Testis (tissue), 3 donors: ENCODE data around the gene PCMTD2. TPM values are rescaled to one million over a fixed set of nuclear protein-coding genes. Genes with fewer than 3 reads are reported as not detected.

Source experiments
- DNase-seq: peaks from one replicate; pipeline ENCODE4 v3.0.0-alpha.2; 2019
- H3K27ac ChIP-seq, 2 donors: fragments of 200-600 bp; sonication (generic); one replicate each; pipeline ENCODE4 v1.5.1; 2019
- H3K27me3 ChIP-seq: fragments of 200-600 bp; sonication (generic); one replicate; pipeline ENCODE4 v1.5.1; 2019
- H3K36me3 ChIP-seq: fragments of 200-600 bp; sonication (generic); one replicate; pipeline ENCODE4 v1.5.1; 2017; ENCODE audit warnings: low read depth; ENCODE audit errors: missing control alignments
- H3K4me1 ChIP-seq: fragments of 200-600 bp; sonication (generic); one replicate; pipeline ENCODE4 v1.5.1; 2019
- H3K4me3 ChIP-seq, 2 donors: fragments of 200-600 bp; sonication (generic); one replicate each; pipeline ENCODE4 v1.5.1; 2017 to 2019
- H3K9me3 ChIP-seq: fragments of 200-600 bp; sonication (generic); one replicate; pipeline ENCODE4 v1.5.1; 2017
- POLR2A ChIP-seq: fragments of 450-650 bp; IDR thresholded peaks from one replicate; pipeline ENCODE4 v1.6.1; 2017; ENCODE audit warnings: antibody characterized with exemption, mild to moderate bottlenecking, moderate library complexity
- WGBS, 2 donors: methylation state at CpG; one replicate each; pipeline ENCODE4 v1.1.5; 2018; 5-methylcytosine and 5-hydroxymethylcytosine counted together
- intact Hi-C: fragments of 100-400 bp; cut with DNase I; formaldehyde crosslinking; loops from one replicate; pipeline ENCODE4 v1.15.1; 2023; ENCODE audit warnings: low total_unique reads
- polyA plus RNA-seq: library from polyadenylated mRNA; stranded (reverse); fragments of 350-450 nt; fragmentation: Illumina TruSeq; extraction: RNeasy Lipid Tissue Mini Kit (QIAGEN cat#74804); gene quantifications from one replicate; pipeline ENCODE4 v1.2.3, GENCODE V29; 2014; ENCODE audit warnings: low read depth, low replicate concordance; ENCODE audit not compliant: insufficient read depth
- total RNA-seq, 2 donors: library from RNA; depleted of rRNA; stranded (reverse); fragments of >200 nt; gene quantifications; one replicate each; pipeline ENCODE4 v1.2.3, GENCODE V29; 2016
- TF ChIP-seq, protein P1 (sequence below), 3 experiments: fragments of 450-650 bp in 2 of 3; fragments of 200-600 bp in 1 of 3; sonication (generic) in 1 of 3; IDR thresholded peaks; one replicate each; pipeline ENCODE4 v1.5.1; 2016 to 2019; ENCODE audit warnings: antibody characterized with exemption in 3 of 3, mild to moderate bottlenecking in 2 of 3, moderate library complexity in 1 of 3

PCMTD2 gene
- total and polyA plus RNA-seq, 3 donors from 2014 or later, result 57.6 to 156 (median 96.4) TPM

- Histone ChIP-seq H3K4me3 (no peak overlapping the region), H3K27ac (no peak overlapping the region), H3K27me3 (no peaks in the 10 kb centered on the region), H3K9me3 (no peaks in the 10 kb centered on the region), H3K4me1 (no peaks in the 10 kb centered on the region), H3K36me3 (no peaks in the 10 kb centered on the region)
- no peak for DNase-seq
- TF ChIP-seq POLR2A, result no peak
- TF ChIP-seq, protein P1, sequence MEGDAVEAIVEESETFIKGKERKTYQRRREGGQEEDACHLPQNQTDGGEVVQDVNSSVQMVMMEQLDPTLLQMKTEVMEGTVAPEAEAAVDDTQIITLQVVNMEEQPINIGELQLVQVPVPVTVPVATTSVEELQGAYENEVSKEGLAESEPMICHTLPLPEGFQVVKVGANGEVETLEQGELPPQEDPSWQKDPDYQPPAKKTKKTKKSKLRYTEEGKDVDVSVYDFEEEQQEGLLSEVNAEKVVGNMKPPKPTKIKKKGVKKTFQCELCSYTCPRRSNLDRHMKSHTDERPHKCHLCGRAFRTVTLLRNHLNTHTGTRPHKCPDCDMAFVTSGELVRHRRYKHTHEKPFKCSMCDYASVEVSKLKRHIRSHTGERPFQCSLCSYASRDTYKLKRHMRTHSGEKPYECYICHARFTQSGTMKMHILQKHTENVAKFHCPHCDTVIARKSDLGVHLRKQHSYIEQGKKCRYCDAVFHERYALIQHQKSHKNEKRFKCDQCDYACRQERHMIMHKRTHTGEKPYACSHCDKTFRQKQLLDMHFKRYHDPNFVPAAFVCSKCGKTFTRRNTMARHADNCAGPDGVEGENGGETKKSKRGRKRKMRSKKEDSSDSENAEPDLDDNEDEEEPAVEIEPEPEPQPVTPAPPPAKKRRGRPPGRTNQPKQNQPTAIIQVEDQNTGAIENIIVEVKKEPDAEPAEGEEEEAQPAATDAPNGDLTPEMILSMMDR (IDR thresholded peaks at IDR 0.05), result no peak
- WGBS, 2 donors, result 81 to 82% methylated on average over 8 of the region's 8 CpGs
- intact Hi-C loops, result no loop called here
Measured at GRCh38 chr20:64241061-64241460, 14.5 kb upstream of the PCMTD2 start.

- no peak for DNase-seq
- no peaks in the 10 kb centered on the region for H3K27me3 ChIP-seq
- no peak overlapping the region for H3K4me3 ChIP-seq
- H3K27ac ChIP-seq, result no peak overlapping the region
- TF ChIP-seq, protein P1 (IDR thresholded peaks at IDR 0.05), result no peak
- no peak for TF ChIP-seq POLR2A
- intact Hi-C loops, result no loop called here
- H3K4me1 ChIP-seq, result no peaks in the 10 kb centered on the region
- no peaks in the 10 kb centered on the region for H3K9me3 ChIP-seq
- WGBS, 2 donors, result 84 to 87% methylated on average over 19 of the region's 19 CpGs
- H3K36me3 ChIP-seq, result no peaks in the 10 kb centered on the region
Measured at GRCh38 chr20:64242003-64242796, 13.3 kb upstream of the PCMTD2 start.

DNA sequence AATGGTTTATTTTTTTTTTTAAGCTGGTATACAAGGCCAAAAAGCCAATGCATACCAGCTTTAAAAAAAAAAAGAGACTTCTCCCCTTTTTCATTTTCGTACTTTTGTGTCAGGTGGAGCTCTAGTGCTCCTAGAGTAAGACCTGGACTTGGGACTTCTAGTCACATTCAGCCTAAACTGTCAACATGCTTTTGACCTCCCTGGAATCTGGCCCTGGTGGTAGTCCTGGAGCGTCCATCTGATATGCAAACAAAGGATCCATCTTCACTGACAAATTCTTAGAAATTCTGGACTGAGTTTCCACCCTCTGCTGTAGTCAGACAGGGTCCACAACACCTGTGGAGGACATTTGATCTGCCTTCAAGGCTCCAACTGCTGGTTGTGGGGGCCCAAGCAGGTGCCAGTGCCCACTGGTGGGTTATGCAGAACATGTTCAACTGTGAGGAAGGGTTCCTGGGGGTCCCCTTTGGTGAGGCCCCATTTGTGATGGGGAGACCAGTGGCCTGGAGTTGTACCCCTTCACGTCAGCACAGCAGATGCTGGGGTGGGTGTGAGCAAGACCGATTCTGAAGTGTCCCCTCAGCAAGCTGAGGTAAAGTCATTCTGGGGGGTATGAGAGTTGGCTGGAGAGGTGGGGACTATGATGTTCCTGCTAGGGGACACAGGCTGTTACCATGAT, 12.6 kb upstream of the PCMTD2 start:
- intact Hi-C loops, result no loop called here
- TF ChIP-seq, protein P1 (IDR thresholded peaks at IDR 0.05), result no peak
- no peak for TF ChIP-seq POLR2A
- WGBS, 2 donors, result 90 to 96% methylated on average over 4 of the region's 4 CpGs
- no peak overlapping the region for H3K4me3 ChIP-seq
- DNase-seq, result no peak
- no peaks in the 10 kb centered on the region for H3K27me3 ChIP-seq
- no peaks in the 10 kb centered on the region for H3K9me3 ChIP-seq
- no peaks in the 10 kb centered on the region for H3K4me1 ChIP-seq
- H3K27ac ChIP-seq, result no peak overlapping the region
- H3K36me3 ChIP-seq, result no peaks in the 10 kb centered on the region

DNA sequence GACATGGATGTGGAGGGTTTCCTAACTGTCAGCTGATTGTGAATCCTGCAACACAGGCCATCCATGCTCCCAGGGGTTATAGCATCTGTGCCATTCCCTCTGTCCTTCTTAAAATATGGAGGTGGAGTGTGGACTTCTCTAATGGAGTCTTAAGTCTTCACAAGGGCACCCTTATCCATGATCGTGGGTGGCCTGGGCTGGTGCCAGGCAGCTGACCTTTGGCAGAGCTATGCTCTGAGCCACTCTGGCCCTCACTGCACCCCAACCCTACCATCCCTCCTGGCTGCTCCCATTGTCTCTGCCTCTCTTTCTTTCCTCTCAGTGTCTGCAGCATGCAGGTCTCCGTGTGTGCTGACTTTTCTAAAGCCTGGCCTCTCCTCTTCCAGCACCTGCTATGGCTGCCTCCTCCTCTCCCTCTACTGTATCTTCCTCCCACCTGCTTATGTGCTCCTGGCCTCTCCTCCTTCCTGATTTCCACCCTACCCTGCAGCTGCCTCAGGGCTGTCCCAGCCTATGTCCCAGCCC, 11.2 kb upstream of the PCMTD2 start:
- WGBS, 2 donors, result 52% methylated on average over 2 of the region's 2 CpGs

More for the DNA sequence above, 11.2 kb upstream of the PCMTD2 start:
- no peak for DNase-seq
- TF ChIP-seq POLR2A, result no peak
- TF ChIP-seq, protein P1 (IDR thresholded peaks at IDR 0.05), result no peak
- no peaks in the 10 kb centered on the region for H3K9me3 ChIP-seq
- no peaks in the 10 kb centered on the region for H3K27me3 ChIP-seq
- H3K36me3 ChIP-seq, result no peaks in the 10 kb centered on the region
- H3K27ac ChIP-seq, result no peak overlapping the region
- intact Hi-C loops, result no loop called here
- H3K4me1 ChIP-seq, result no peaks in the 10 kb centered on the region
- no peak overlapping the region for H3K4me3 ChIP-seq
